Measurements from ENCODE around the gene KRTAP1-1.

KRTAP1-1 gene

DNA sequence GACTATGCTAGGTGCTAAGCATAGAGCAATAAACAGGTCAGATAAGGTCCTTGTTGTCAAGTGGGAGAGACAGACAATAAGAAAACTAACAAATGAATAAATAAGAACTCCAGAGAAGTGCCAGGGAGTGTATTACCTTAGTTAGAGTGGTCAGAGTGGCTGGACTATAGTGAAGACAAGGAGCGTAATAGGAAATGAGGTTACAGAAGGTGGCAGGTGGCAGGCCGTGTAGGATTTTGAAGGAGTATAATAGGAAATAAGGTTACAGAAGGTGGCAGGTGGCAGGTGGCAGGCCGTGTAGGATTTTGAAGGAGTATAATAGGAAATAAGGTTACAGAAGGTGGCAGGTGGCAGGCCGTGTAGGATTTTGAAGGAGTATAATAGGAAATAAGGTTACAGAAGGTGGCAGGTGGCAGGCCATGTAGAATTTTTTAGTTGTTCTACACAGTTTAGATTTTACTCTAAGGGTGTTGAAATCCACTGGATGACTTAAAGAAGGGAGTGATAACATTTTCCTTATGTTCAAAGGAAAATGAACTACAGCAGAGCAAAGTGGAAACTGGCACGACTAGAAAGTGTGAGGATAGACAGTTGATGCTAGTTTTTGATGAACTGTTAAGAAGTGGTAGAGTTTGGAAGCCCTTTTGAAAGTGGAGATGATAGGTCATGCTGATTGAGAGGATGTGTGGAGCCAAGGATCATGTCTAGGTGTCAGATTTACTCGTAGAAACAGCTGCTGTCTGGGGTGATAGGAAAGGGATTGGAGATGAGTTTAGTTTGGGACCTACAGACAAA is 28.7 kb downstream of the KRTAP1-1 start:
- DNase-seq (ENCODE audit: low spot score): no peak

DNA sequence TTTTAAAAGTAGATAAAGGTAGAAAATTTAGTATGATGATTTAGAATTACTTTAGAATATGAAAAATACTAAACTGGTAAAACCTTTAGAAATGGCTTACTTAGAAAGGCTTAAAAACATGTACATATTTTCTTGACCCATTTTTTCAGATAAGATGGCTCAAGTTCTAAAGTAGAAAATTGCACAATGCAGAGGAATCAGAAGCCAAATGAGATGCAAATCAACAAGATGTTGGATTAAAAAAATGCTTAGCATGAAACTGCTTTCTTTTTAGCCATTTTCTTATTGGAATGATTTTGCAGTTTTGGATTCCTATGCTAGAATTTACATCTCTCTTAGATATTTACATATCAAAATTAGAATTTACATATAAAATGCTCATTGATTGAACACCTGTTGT is 30.8 kb downstream of the KRTAP1-1 start:
- DNase-seq (ENCODE audit: low spot score): no peak

DNA sequence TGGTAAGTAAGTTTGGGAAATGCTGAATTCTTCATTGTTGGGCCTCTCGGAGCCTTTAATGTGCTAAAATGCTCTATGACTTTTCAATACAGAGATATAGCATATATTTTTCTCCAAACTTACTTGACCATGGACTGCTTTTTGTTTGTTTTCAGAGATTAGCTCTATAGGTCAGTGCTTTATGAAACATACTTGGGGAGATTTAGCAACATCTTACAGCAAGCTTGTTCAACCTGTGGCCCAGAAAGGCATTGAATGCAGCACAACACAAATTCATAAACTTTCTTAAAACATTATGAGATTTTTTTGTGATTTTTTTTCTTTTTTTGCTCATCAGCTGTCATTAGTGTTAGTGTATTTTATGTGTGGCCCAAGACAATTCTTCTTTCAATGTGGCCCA is 31.3 kb downstream of the KRTAP1-1 start:
- no peak for DNase-seq (ENCODE audit: low spot score)

DNA sequence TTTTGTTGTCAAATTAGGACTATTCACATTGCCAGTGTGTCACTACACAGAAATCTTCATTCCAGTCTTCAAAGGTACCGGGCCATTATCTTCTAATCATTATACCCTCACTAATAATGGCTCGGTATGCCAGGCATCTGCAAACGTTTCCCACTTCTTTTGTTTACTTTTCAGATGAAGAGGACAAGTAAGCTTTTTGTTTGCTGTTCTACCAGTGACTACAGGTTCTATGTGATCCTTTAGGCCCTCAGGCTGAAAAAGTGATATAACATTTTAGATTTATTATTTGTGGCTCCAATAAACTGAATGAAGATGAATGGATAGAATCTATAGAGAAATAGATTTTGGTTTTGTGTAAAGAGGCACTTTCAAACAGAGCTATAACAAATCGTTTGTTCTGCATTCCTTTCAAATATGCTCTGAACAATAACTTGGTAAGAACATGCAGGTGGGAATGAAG is 31.9 kb downstream of the KRTAP1-1 start:
- no peak for DNase-seq (ENCODE audit: low spot score)

DNA sequence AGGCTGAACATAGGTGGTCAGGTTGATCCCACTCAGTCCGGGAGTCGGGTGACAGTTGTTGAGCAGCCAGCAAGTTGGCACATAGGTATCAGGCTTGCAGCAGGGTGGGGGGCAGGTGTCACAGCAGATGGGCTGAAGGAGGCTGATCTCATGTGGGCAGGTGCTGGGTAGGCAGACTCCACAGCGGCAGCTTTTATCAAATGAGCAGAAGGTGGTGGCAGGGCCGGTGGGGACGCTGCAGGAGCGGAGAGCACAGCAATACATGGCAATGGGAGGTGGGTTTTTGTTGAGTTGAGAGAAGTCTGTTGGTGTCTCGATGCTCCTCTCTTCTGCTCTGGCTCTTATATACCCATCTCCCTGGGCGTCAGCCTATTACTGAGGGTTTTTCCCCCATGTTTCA is 32.4 kb downstream of the KRTAP1-1 start, which contains the start of gene KRTAP3-1:
KRTAP3-1 (minus strand) TSS at position 318 of the 400 bp plus-strand sequence; CDS start at position 264, 54 bp downstream.
- no peak for DNase-seq (ENCODE audit: low spot score)

DNA sequence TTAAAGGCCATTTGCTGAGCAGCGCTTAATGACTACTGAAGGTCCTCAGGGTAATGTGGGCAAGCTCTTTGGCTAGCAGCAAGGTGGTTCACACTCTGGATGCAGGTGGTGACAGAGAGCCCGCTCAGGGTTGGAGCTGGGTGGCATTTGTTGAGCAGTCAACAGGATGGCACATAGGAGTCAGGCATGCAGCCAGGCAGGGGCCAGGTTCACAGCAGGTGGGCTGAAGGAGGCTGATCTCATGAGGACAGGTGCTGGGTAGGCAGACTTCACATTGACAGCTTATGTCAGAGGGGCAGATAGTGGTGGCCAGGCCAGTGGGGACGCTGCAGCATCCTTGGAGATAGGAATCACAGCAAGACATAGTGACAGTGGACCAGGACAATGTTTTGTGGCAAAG is 36.9 kb downstream of the KRTAP1-1 start:
- DNase-seq (ENCODE audit: low spot score): no peak

DNA sequence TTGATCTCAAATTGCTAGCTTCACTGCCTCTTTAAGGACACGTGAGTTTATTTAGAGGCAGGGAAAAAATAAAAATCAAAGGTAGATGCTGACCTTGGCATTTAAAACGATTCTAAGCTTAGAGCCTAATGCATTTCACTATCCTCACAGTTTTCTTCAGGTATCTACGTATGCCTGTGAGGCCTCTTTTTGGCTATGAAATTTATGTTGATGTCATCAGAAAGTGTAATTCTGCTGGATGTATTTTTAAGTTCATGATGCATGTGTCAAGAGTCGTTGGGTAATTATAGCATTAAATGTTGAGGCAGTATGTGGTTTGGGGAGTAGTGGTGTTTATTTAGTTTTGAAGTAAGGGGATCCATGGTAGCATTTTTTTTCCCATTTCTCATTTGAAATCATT is 37.3 kb downstream of the KRTAP1-1 start:
- no peak for DNase-seq (ENCODE audit: low spot score)

DNA sequence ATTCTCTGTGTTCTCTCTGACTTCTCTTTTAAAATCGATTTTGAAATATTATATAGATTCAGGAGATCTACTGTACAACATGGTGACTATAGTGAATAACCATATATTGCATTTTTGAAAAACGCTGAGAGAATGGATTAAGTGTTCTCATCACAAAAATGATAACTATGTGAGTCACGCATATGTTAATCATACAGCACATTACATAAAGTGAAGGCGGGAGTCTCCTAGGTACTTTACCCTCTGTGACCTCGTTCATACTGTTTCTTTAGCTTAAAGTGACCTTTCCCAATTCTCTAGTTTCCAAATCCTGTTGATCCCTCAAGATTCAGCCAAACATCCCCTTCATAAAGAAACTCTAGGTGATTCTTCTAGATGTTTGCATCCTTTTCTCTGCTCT is 38.4 kb downstream of the KRTAP1-1 start:
- no peak for DNase-seq (ENCODE audit: low spot score)

DNA sequence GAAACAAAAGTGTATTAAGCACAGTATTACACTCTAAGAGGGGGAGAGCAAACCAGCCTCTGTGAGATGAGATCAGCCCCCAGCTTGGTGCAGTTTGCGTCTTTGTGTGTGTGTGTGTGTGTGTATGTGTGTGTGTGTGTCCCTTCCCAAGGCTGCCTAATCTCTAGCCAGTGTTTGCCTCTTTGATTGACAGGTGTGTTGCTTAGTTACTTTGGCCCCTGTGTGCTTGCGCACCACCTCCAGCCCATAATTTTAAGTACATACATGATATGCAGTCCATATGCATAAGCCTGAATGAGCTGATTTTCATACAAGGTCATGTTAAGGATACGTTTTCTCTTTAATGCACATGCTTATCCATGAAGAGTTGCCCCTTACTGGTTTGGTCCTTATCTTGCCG is 39.5 kb downstream of the KRTAP1-1 start:
- no peak for DNase-seq (ENCODE audit: low spot score)

DNA sequence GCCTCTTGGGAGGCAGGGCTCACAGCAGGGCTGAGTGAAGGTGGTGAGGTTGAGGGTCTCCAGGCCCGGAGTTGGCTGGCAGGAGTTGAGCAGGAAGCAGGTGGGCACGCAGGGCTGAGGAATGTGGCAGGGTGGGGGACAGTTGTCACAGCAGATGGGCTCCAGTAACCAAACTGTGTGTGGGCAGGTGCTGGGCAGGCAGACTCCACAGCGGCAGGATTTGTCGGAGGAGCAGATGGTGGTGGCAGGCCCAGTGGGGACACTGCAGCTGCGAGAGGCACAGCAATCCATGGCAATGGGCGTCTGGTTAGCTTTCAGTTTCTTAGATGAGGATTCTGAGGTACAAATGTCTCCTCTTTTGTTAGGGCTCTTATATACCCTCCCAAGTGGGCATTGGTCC is 41.7 kb downstream of the KRTAP1-1 start, which contains the start of gene KRTAP3-2:
KRTAP3-2 (minus strand) TSS at position 344 of the 400 bp plus-strand sequence; CDS start at position 291, 53 bp downstream.
- DNase-seq (ENCODE audit: low spot score): peak; percentile 4

DNA sequence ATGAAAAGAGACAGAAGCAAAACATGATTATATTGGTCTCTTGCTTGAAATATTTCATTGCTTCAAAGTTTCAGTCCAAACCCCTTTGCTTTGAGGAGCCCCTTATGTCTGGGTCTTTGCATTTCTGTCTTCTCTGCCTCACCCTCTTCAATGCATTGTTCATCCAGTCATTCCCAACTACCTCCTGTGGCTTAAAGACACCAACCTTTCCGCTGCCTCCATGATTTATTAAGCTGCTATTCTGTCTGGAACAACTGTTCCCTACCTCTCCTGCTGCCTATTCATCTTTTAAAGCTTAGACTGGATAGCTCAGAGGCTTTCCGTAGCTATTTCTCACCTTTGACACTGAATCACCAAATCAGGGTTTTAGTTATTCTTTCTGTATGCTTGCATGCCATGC is 43.9 kb downstream of the KRTAP1-1 start:
- DNase-seq (ENCODE audit: low spot score): no peak

DNA sequence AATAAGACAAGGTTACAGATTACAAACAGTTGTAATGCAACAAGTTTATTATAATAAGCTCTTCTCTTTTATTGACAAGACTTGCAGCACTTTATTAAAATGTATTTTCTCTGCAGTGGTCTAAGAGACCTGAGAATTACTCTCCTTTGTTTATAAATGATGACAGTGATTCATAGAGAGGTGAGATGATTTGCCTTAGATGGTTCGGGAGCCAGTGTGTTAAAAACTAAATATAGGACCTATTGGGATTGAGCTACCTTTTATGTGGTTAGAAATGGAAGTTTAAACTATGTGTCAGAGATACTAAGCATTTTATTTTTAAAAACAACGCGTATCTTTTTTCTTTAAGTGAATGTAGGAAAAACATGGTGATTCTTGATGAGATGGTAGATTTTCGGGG is 44.4 kb downstream of the KRTAP1-1 start:
- no peak for DNase-seq (ENCODE audit: low spot score)

DNA sequence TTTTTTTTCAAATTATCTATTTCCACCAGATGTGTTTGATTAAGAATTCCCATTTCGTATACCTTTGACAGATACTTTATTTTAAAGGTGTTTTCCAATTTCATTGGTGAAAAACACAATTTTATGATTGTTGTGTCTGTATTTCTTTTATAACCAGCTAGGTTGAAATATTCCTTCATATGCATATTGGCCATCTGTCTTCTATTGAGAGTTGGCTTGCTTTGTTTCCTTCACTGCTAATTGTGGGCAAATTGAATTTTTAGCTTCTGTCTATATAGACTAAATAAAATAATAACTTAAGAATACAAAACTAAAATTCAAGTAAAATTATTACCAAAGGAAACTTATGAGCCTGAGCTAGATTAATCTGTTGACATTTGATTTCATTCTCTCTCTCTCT is 46.1 kb downstream of the KRTAP1-1 start:
- DNase-seq (ENCODE audit: low spot score): no peak

DNA sequence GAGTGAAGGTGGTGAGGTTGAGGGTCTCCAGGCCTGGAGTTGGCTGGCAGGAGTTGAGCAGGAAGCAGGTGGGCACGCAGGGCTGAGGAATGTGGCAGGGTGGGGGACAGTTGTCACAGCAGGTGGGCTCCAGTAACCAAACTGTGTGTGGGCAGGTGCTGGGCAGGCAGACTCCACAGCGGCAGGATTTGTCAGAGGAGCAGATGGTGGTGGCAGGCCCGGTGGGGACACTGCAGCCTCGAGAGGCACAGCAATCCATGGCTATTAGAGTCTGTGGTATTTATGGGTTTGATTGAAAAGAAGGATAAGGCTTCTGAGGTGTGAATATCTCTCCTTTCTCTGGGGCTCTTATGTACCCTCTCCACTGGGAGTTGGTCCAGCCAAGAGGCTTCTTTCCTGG is 47.4 kb downstream of the KRTAP1-1 start, which contains the start of gene KRTAP3-3:
KRTAP3-3 (minus strand) TSS at position 326 of the 400 bp plus-strand sequence; CDS start at position 259, 67 bp downstream.
- no peak for DNase-seq (ENCODE audit: low spot score)

DNA sequence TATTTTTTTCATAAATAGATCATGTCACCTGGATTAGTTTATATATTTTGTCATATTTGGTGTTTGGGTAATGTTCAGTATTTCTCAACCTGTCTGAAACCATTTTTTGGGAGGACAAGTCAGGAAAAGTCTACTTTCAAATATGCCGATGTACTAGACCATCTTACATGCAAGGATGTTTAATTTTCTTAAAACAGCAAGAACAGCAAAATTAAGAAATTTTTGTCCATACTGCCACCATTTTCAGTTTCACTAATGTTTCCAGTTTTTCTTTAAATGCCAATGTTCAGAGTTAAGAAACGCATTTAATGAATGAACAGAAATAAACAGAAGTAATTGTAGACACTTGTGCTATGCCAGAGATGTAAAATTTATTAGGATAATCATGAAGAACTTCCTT is 48.2 kb downstream of the KRTAP1-1 start:
- DNase-seq (ENCODE audit: low spot score): no peak

DNA sequence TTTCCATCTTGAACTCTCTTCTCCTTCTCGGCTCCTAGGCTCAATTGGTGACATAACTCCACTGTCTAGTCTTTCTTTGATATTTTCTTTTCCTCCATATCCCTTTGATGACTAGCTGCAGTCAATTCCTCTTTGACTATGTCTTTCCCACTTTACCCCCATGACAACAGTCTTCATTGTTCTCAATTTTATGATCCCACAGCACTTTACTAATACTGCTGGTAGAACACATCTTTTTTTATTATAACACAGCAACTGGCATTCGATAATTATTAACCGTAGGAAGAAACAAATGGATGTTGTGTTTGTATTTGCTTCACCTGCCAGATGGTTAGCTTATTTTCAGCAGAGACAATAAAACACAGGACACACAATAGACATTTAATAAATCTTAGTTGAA is 48.6 kb downstream of the KRTAP1-1 start:
- DNase-seq (ENCODE audit: low spot score): no peak

All from Ammon's horn (tissue), 1 donor.